ENCODE data around the gene ANKUB1.

- TF ChIP-seq CTCF (IDR thresholded peaks at IDR 0.05) (no peak), POLR2AphosphoS5 (IDR thresholded peaks at IDR 0.05) (no peak), EP300 (IDR thresholded peaks at IDR 0.05) (no peak), POLR2A (IDR thresholded peaks at IDR 0.05) (no peak)
These were observed 39.0 kb upstream of the ANKUB1 start for GRCh38 chr3:149831321-149831720.
